GM21528 (cell line): ENCODE data around the gene SRRM2.

Experiments used
- ATAC-seq: cut with Tn5 transposase; IDR thresholded peaks from one replicate; pipeline ENCODE4 v1.9.1; 2021; ENCODE audit warnings: mild to moderate bottlenecking, moderate library complexity; ENCODE audit not compliant: unreplicated experiment, low FRiP score

SRRM2 gene

DNA sequence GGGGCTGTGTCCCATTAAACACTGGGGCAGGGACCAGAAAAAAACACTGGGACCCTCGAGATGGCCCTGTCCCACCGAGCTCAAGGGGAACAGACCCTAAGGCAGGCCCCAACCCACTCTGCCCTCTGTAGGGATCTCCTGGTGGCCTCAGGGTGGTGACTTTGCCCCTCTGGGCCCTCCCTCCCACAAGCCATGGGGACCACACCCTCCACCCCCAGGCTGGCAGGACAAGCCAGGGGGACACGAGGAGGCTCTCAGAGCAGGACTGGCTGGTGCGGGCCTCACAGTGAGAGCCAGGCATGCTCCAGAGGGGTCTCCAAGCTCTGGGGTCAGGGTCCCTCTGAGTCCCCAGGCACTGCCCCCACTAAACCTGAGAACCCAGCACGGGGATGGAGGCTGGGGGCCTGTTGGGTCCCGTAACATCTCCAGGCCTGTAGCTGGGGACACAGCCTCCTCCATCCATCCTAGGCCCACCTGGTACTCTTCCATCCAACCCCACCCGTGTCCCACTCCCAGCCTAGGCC is 14.5 kb upstream of the SRRM2 start:
- no peak for ATAC-seq

- no peak for ATAC-seq
Observed at GRCh38 chr16:2738615-2739014, 13.8 kb upstream of the SRRM2 start.

GRCh38 chr16:2739625-2740430 is 12.6 kb upstream of the SRRM2 start:
- no peak for ATAC-seq

- no peak for ATAC-seq
Observed at GRCh38 chr16:2740476-2740875, 12.0 kb upstream of the SRRM2 start.

DNA sequence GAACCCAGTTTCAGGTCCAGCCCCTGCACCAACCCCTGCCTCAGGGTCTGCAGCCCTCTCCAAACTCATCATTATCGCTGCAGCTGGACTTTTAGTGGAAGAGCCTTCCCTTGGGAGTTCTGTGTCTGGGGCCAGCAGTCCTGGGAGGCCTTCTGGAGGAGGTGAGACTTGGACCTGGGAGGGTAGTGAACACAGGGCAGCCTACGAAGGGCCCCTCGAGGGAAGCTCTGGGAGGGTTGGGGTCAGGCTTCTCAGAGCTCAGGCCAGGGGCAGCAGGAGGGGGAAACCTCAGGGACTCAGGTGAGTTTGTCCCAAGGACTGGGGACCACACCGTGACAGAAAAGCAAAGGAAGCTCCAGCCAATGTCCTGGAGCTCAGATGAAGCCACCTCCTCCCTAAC is 11.3 kb upstream of the SRRM2 start:
- ATAC-seq, result no peak

DNA sequence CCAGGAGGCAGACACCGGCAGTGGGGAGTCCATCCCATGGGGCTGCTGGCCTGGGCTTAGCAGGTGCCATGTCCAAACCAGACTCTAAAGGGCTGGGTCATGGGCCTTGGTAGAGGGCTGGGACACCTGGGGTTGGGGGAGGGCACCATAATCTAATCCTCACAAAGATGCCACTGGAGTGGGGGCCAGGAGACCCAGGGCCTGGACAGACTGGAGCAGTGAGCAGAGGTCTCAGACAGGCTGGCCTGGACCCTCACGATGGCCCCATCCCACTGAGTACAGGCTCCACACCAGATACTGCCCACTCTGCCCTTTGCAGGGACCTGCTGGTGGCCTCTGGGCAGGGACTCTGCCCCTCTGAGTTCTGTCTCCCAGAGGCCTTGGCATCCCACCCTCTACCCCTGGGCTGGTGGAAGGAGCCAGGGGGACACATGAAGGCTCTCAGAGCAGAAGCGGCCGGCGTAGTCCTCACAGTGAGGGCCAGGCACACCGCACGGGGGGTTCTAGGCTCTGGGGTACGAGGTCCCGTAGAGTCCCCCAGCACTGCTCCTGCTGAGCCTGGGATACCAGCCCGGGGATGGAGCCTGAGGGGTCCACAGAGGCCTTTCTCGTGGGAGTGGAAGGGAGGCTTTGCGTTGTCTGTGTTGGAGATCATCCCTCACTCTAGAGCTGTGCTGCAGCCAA is 10.0 kb upstream of the SRRM2 start:
- no peak for ATAC-seq

- ATAC-seq, result no peak
Observed at GRCh38 chr16:2743007-2743810, 9.2 kb upstream of the SRRM2 start.

DNA sequence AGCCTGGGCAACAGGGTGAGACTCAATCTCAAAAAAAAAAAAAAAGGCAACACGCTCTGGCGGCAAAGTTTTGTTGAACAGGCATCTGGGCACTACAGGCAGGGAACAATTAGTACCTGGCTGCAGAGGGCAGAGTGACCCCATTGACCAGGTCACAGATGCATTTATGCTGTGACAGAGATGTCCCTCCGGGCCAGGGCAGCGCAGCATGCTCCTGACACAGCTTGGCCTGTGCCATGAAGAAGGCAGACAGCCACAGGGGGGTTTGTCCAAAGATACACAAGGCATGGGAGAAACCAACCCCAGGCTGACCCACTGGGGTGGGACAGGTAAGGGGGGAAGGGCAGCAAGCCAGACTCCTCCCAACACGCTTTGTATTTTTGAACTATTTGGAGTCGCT is 7.7 kb upstream of the SRRM2 start:
- ATAC-seq, result no peak

DNA sequence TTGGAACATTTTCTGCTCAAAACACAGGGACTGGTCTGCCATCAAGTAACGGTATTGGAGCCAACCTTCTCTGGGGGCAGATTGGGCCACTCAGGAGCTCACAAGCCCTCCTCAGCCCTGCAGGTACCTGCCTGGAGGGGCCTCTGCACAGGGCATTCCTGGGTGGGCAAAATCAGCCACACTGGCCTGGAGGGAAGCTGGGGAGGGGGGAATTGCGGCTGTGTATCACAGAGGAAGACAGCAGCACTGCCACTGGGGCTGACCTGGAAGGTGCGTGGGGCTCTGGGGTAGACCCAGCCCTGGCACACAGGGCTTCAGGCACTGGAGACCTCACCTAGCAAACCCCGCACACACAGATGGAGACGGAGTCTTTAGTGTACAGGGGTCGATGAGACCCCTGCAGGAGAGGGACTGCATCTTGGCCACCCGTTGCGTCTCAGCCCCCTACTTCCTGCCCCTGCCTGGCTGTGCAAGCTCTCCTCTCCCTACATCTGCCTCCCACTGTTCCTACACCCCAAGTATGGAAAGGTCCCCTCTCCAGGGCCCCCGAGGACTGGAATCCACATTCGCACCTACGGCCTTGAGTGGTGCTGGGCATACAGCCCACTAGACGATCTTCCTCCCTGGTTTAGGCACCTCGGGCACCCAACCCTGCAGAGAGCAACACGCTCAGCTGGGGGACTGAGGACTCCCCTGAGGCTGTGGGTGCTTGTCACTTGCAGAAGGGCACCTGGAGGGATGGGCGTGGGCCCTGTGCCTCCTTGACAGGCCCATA is 7.1 kb upstream of the SRRM2 start:
- ATAC-seq, result no peak

DNA sequence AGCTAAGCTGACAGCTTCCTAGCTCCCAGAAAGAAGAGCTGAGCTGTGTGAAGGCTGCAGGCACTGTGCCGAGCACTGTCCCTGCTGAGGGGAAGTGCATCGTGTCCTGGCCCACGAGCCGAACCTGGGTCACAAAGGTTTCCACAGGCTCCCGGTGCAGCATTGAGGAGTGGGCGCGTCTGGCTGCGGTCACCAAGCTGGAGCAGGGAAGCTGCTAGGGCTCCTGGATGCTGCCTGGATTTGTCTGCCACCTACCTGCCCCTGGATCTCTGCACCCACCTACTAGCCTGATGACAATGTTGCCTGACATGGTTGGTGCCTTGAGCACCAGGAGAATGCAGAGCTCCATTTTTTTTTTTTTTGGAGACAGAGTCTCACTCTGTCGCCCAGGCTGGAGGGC is 6.5 kb upstream of the SRRM2 start:
- no peak for ATAC-seq

DNA sequence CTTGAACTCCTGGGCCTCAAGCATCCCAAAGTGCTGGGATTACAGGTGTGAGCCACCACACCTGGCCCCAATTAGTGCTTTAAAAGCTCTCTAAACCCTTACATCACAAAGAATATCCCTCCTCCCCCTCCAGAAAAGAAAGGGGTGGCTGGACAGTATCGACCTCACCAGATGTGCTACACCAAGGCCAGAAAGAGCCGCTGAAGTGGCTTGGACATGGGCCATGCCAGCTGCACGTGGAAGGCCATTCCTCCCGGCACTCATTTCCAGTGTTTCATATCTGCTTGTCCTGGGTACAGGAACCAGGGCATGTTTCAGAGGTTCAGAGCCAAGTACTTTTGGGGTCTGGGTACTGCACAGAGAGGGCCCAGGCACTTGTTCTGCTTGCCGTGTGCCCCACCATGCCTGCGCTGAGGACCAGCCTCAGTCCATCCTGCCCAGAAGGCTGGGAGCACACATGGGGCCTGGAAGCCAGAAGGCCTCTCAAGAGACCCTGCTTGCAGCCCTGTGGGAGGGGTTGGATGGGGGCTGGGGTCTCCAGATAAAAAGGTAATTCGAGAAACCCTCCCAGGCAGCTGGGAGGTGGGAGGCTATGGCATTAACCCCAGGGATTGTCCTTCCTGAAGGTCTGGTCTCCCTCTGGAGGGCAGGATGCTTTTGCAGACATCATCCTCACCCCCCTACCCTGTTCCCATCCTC is 3.5 kb upstream of the SRRM2 start:
- ATAC-seq, result no peak

DNA sequence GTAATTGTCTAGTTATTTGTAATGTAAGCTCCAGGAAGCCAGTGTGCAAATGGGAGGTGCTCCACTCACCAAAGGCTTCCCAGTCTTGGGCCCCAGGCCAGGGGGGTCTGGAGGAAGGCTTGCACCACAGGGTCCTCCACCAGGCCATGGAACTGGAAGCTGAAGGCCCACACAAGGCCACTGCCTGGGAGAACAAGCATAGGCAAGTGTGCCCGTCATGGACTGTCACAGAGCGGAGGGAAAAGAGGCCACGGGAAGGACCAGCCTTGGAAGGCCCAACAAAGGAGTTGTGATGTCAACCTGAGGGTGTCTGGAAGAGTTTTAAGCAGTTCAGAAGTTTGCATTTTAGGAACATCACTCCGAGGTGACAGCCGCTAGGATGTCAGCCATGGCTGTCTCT is 3.0 kb upstream of the SRRM2 start:
- no peak for ATAC-seq

- no peak for ATAC-seq
Observed at GRCh38 chr16:2749936-2750335, 2.5 kb upstream of the SRRM2 start.

DNA sequence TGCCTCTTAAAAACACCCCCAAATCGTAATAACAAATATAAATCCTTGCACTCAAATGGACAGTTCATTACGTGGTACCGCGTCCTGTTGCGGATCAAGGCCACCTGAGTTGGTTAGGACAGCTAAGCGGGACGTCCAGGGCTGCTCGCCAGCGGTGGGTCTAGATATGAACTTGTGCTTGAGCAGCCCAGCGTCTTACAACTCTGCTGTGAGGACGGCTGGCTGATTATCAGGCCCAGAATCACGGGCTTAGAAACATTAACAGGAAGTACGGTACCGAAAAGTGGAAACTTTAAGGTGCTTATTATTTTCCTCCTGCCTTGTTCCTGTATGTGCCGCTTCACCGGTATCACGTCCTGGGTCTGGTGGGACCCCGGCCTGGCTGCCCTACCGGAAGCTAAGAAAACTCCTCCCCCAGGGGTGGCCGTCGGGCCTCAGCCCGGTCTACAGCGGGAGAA is 832 bp upstream of the SRRM2 start:
- ATAC-seq, result peak; percentile 35

DNA sequence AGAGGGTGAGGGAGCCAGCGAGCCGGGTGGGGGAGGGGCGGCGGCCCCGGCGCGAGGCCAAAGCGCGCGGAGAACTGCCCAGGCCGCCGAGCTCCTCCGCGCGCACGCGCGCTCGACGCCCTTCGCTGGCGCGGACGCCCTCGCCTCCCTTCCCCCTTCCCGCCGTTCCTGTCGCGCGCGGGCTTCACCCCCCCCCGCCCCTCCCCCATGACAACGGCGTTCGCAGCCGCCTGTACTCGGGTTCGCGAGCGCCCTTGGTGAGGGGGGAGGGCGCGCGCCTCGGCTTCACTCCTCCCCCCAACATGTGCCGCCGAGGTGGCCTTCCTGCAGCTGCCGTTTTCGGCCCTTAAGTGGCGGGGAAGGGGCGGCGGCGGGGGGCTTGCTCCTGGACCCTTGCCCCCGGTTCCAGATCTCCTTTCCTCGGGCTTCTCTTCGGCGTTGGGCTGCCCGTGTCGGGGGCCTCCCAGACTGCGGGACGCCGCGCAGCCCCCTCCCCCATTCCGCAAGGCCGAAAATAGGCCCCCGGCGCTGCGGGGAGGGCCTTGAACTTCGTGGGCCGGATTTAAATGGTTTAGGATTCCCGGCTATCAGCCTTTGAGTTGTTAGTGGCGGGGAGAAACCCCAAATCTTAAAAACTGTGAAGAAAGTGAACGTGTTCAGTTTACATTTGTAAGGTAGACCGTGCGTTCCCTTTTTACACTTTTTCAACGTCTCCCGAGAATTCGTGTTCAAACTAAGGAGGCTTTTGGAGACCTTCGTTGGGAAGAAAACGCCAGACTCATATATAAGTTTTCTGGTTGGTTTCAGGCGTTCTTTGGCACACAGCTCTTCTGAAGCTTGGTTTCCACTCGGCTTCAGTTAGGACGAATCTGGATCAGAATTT is 653 bp downstream of the SRRM2 start:
- peak; percentile 36 for ATAC-seq

DNA sequence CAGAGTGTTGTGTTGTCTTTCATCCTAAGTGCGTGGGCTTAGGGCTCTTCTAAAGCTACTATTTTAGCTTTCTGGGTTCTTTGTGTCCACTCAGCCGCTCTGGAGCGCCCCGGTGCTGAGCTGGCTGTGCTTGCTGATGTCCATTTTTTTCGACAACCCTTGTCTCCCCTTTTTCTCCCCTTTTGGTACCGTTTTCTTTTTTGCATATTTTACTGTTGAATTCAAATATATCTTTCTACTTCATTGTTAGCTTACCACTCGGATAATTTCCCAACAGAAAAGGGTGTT is 1.2 kb downstream of the SRRM2 start:
- ATAC-seq, result no peak

GRCh38 chr16:2755158-2755557 is 2.7 kb downstream of the SRRM2 start:
- no peak for ATAC-seq

- no peak for ATAC-seq
Observed at GRCh38 chr16:2756288-2757015, 4.0 kb downstream of the SRRM2 start.
